Osteocyte (in vitro differentiated cells): Measurements from ENCODE around the gene ZNF761. TPM values are rescaled to one million over a fixed set of nuclear protein-coding genes. Genes with fewer than 3 reads are reported as not detected.
"Not testable (repeated sequence)": the region's sequence is repeated elsewhere in the genome, so short reads cannot be mapped to it uniquely, and the experiment has no call there.

Experiments
- DNase-seq: peaks from one replicate; pipeline ENCODE4 v3.0.0; 2021; ENCODE audit warnings: mixed read lengths; ENCODE audit not compliant: unreplicated experiment; ENCODE audit errors: extremely low spot score
- H3K27ac Mint-ChIP-seq: one replicate; pipeline ENCODE4 v1.8.0; 2021; ENCODE audit warnings: mild to moderate bottlenecking, mixed read lengths; ENCODE audit not compliant: unreplicated experiment
- H3K27me3 Mint-ChIP-seq: one replicate; pipeline ENCODE4 v1.8.0; 2021; ENCODE audit warnings: mixed read lengths; ENCODE audit not compliant: unreplicated experiment
- H3K36me3 Mint-ChIP-seq: one replicate; pipeline ENCODE4 v1.8.0; 2021; ENCODE audit warnings: mixed read lengths; ENCODE audit not compliant: unreplicated experiment
- H3K4me1 Mint-ChIP-seq: one replicate; pipeline ENCODE4 v1.8.0; 2021; ENCODE audit warnings: mixed read lengths; ENCODE audit not compliant: unreplicated experiment
- H3K4me3 Mint-ChIP-seq: one replicate; pipeline ENCODE4 v1.8.0; 2021; ENCODE audit warnings: mild to moderate bottlenecking, moderate library complexity, mixed read lengths; ENCODE audit not compliant: unreplicated experiment
- H3K9me3 Mint-ChIP-seq: one replicate; pipeline ENCODE4 v1.8.0; 2021; ENCODE audit warnings: mixed read lengths; ENCODE audit not compliant: unreplicated experiment
- total RNA-seq: library from RNA; stranded (reverse); gene quantifications from 2 replicates; pipeline ENCODE4 v1.2.1, GENCODE V29; 2021
- TF ChIP-seq, protein P1 (sequence below): fragments of 200-600 bp; sonication (generic); IDR thresholded peaks from 2 replicates; pipeline ENCODE4 v1.5.0; 2021; ENCODE audit warnings: antibody characterized with exemption, mild to moderate bottlenecking, moderate library complexity

Gene ZNF761
- total RNA-seq, 1 donor from 2014 or later, result 9.2 TPM

DNA sequence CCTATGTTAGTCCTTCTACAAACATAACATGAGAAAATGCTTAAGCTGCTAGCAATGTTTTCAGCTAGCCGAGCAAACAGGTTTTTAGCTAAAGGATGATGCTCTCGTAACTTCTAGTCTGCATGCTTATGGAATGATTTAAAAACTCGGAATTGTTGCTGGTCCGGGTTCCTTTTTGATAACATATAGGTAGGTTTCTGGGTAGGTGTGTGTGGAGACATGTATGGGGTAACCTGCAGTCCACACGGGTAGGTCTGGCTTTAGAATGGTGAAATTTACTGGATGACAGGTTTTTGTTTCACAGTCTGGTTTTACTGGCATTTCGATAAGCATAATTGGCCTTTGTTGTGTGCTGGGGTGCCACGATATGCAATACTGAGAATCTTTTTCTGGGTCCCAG lies 40.1 kb downstream of the ZNF761 start:
- no peaks in the 10 kb centered on the region for H3K27me3 Mint-ChIP-seq
- H3K36me3 Mint-ChIP-seq, result peaks cover 46% of the 10 kb centered on the region
- H3K4me3 Mint-ChIP-seq, result no peak overlapping the region
- DNase-seq, result no peak
- no peak overlapping the region for H3K27ac Mint-ChIP-seq
- H3K4me1 Mint-ChIP-seq, result peaks cover 16% of the 10 kb centered on the region
- H3K9me3 Mint-ChIP-seq, result peaks cover 22% of the 10 kb centered on the region
- TF ChIP-seq, protein P1, sequence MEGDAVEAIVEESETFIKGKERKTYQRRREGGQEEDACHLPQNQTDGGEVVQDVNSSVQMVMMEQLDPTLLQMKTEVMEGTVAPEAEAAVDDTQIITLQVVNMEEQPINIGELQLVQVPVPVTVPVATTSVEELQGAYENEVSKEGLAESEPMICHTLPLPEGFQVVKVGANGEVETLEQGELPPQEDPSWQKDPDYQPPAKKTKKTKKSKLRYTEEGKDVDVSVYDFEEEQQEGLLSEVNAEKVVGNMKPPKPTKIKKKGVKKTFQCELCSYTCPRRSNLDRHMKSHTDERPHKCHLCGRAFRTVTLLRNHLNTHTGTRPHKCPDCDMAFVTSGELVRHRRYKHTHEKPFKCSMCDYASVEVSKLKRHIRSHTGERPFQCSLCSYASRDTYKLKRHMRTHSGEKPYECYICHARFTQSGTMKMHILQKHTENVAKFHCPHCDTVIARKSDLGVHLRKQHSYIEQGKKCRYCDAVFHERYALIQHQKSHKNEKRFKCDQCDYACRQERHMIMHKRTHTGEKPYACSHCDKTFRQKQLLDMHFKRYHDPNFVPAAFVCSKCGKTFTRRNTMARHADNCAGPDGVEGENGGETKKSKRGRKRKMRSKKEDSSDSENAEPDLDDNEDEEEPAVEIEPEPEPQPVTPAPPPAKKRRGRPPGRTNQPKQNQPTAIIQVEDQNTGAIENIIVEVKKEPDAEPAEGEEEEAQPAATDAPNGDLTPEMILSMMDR, result no peak

DNA sequence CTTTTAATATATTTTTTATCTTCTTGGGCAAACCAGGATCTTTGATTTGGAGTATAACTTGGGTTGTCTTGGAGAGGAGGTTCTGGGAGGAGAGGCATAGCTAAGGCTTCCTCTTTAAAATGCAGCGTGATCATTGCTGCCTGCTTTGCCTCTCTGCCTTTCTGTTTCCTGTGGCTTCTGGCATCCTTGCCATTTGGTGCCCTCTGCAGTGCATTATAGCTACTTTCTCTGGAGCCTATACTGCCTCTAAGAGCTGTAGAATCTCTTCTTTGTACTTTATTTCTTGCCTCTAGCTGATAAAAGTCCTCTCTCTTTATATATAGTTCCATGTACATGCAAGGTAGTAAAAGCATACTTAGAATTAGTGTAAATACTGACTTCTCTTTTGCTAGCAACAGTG lies 43.0 kb downstream of the ZNF761 start:
- not testable (repeated sequence) for H3K4me1 Mint-ChIP-seq, H3K27me3 Mint-ChIP-seq, H3K4me3 Mint-ChIP-seq, DNase-seq, H3K27ac Mint-ChIP-seq
- Mint-ChIP-seq H3K9me3 (peaks cover 30% of the 10 kb centered on the region), H3K36me3 (peaks cover 65% of the 10 kb centered on the region)

DNA sequence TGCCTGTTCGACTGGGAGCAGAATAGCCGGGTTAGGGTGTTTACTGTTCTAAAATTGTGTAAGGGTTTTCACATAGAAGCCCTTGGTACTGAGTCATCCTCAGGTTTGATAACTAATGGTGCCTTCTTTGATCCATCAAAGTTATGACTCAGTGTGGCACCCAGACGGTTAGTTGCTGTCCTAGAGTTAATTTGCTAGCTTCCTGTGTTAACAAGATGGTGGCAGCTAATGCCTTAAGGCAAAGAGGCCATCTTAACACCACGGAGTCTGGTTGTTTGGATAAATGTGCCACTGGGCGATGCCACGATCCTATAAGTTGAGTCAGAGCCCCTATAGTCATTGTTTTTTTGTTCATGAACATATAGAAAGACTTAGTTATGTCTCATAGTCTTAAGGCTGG lies 43.7 kb downstream of the ZNF761 start:
- not testable (repeated sequence) for H3K27ac Mint-ChIP-seq, H3K4me1 Mint-ChIP-seq, H3K27me3 Mint-ChIP-seq, DNase-seq, H3K4me3 Mint-ChIP-seq
- Mint-ChIP-seq H3K36me3 (peaks cover 70% of the 10 kb centered on the region), H3K9me3 (peaks cover 35% of the 10 kb centered on the region)

DNA sequence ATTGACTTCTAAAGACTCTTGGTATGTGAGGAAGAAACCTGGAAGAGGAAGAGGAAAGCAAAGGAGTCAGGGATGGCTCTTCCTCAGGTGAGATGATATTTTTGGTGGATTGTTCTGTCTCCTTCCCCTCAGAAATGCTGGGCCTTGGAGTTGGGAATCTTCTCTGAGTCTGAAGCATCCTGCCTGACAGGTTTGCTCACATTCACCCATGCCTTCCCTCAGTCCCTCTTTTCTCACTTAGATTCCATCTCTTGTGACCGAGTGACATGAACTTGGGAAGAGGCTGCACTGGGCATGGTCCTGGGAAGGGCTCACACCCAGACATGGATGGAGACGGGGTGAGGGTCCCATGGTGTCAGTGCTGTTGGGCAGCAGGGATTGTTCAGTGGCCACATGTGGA lies 52.0 kb downstream of the ZNF761 start:
- peaks cover 31% of the 10 kb centered on the region for H3K9me3 Mint-ChIP-seq

DNA sequence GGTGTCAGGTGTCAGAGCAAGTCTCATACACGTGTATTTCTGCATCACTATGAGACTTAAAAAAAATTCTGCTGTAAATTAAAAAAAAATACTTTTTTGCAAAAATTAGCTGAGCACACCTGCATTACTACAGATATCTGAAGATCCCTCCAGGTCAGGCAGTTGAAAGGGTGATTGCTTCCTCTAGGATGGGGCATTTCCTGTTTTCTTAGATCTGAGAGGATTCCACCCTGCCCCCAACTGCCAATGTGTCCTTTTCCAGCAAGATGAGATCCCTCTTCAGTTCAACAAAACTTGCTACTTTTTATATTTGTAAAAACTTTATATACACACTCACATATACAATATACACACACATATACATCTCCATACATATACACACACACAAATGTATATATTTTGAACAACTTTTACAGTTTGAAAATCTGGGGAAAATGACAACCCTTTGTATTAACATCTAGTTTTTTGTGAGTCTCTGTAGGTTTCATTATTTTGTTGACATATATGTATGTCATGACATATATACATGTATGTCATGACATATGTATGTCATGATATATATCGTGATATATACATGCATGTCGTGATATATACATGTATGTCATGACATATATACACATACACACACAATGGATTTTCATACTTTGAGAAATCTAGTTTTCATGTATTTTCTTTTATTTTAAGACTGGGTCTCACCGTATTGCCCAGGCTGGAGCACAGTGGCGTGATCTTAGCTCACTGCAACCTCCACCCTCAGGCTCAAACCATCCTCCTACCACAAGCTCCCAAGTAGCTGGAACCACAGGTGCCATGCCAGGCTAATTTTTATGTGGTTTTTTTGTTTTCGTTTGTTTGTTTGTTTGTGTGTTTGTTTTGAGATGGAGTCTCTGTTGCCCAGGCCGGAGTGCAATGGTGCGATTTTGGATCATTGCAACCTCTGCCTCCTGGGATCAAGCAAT lies 53.5 kb downstream of the ZNF761 start:
- no peak for DNase-seq
- peaks cover 72% of the 10 kb centered on the region for H3K36me3 Mint-ChIP-seq
- no peaks in the 10 kb centered on the region for H3K27me3 Mint-ChIP-seq
- no peak overlapping the region for H3K4me3 Mint-ChIP-seq
- peaks cover 26% of the 10 kb centered on the region for H3K9me3 Mint-ChIP-seq
- no peak overlapping the region for H3K27ac Mint-ChIP-seq
- H3K4me1 Mint-ChIP-seq, result no peaks in the 10 kb centered on the region
- TF ChIP-seq, protein P1, result no peak

More for the DNA sequence above, 52.0 kb downstream of the ZNF761 start:
- not testable (repeated sequence) for H3K4me1 Mint-ChIP-seq, H3K27ac Mint-ChIP-seq, DNase-seq, H3K4me3 Mint-ChIP-seq, H3K27me3 Mint-ChIP-seq
- peaks cover 79% of the 10 kb centered on the region for H3K36me3 Mint-ChIP-seq

DNA sequence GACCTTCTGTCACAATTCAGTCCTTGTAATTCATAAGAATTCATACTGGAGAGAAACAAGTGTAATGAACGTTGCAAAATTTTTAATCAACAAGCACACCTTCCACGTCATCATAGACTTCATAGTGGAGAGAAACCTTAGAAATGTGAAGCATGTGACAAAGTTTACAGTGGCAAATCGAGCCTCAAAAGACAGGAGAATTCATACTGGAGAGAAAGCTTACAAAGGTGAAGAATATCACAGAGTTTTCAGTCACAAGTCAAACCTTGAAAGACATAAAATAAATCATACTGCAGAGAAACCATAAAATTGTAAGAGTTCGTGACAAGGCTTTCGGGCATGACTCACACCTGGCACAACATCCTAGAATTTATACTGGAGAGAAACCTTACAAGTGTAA lies 60.4 kb downstream of the ZNF761 start:
- Mint-ChIP-seq H3K36me3 (peaks cover 58% of the 10 kb centered on the region), H3K4me1 (no peaks in the 10 kb centered on the region), H3K27ac (no peak overlapping the region), H3K27me3 (no peaks in the 10 kb centered on the region), H3K9me3 (peaks cover 43% of the 10 kb centered on the region), H3K4me3 (no peak overlapping the region)
- no peak for DNase-seq
- TF ChIP-seq, protein P1, result no peak

DNA sequence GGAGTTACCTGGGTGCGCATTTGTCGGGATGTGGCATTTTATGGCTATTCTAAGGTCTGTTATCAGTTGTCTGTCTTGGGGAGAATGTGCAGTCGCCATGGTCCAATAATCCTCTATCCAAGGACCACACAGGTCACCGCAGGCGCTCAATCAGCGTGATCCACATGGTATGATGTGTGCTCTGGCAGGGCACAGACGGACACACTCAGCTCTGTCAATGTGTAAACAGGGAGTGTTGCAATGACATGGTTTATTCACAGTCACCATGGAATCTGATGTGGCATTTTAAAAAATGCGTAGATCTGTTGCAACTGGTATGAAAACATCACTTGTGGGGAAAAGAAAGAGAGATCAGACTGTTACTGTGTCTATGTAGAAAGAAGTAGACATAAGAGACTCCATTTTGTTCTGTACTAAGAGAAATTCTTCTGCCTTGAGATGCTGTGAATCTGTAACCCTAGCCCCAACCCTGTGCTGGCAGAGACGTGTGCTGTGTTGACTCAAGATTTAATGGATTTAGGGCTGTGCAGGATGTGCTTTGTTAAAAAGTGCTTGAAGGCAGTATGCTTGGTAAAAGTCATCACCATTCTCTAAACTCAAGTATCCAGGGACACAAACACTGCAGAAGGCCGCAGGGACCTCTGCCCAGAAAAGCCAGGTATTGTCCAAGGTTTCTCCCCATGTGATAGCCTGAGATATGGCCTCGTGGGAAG lies 65.7 kb downstream of the ZNF761 start:
- not testable (repeated sequence) for H3K4me3 Mint-ChIP-seq, DNase-seq, H3K27ac Mint-ChIP-seq

DNA sequence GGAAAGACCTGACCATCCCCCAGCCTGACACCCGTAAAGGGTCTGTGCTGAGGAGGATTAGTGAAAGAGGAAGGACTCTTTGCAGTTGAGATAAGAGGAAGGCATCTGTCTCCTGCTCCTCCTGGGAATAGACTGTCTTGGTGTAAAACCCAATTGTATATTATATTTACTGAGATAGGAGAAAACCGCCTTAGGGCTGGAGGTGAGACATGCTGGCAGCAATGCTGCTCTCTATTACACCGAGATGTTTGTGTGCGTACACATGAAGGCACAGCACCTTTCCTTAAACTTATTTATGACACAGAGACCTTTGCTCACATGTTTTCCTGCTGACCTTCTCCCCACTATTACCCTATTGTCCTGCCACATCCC lies 66.2 kb downstream of the ZNF761 start:
- not testable (repeated sequence) for H3K27me3 Mint-ChIP-seq, H3K27ac Mint-ChIP-seq, DNase-seq

More for the DNA sequence above, 65.7 kb downstream of the ZNF761 start:
- H3K9me3 Mint-ChIP-seq, result peaks cover 29% of the 10 kb centered on the region
- not testable (repeated sequence) for H3K4me1 Mint-ChIP-seq, H3K27me3 Mint-ChIP-seq
- H3K36me3 Mint-ChIP-seq, result peaks cover 14% of the 10 kb centered on the region

DNA sequence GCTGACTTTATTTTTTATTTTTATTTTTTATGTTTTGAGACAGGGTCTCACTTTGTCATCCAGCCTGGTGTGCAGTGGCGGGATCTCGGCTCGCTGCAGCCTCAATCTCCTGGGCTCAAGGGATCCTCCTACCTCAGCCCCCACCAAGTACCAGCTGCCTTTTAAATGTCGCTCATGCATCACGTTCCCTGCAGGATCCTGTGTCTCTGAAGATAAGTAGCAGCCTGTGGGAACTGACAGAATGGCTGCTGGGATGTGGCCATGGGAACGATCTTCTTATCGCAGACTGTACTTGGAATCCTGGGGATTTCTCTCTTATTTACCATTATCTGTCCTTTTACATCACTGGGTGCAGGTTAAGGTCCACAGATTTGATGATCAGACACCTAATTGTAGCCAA lies 71.4 kb downstream of the ZNF761 start:
- peaks cover 16% of the 10 kb centered on the region for H3K9me3 Mint-ChIP-seq
- H3K4me1 Mint-ChIP-seq, H3K27ac Mint-ChIP-seq, H3K36me3 Mint-ChIP-seq, DNase-seq, H3K27me3 Mint-ChIP-seq, H3K4me3 Mint-ChIP-seq: not testable (repeated sequence)

More for the DNA sequence above, 66.2 kb downstream of the ZNF761 start:
- not testable (repeated sequence) for H3K4me1 Mint-ChIP-seq, H3K4me3 Mint-ChIP-seq
- H3K9me3 Mint-ChIP-seq, result peaks cover 28% of the 10 kb centered on the region
- H3K36me3 Mint-ChIP-seq, result peaks cover 14% of the 10 kb centered on the region
